22Rv1 (cell line): ENCODE measurements around the gene WDR72.

ENCODE experiments used
- ZFX ChIP-seq: fragments of 450-650 bp; IDR thresholded peaks from 2 replicates; pipeline ENCODE4 v1.6.1; 2017; ENCODE audit warnings: antibody characterized with exemption, borderline replicate concordance
- TF ChIP-seq, protein P1 (sequence below): fragments of 450-650 bp; IDR thresholded peaks from 2 replicates; pipeline ENCODE4 v1.5.1; 2017; ENCODE audit warnings: mild to moderate bottlenecking

DNA sequence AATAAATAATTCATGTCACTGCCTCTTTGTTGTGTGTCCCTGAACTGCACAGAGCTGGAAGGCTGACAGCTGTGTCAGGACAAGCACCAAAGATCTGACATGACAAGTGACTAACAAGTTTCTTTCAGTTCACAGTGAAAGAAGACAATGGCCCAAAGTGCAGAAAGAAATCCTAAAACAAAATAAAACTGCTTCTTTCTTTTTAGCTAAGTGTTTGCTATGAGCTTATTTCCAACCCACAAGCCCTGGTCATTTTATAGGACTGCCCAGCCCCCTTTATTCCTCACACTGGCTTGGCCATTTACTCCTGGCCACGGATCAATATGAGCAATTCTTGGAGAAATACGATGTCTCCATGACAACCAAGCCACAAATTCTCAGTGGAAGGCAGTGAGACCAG, 238.5 kb downstream of the WDR72 start:
- TF ChIP-seq, protein P1, sequence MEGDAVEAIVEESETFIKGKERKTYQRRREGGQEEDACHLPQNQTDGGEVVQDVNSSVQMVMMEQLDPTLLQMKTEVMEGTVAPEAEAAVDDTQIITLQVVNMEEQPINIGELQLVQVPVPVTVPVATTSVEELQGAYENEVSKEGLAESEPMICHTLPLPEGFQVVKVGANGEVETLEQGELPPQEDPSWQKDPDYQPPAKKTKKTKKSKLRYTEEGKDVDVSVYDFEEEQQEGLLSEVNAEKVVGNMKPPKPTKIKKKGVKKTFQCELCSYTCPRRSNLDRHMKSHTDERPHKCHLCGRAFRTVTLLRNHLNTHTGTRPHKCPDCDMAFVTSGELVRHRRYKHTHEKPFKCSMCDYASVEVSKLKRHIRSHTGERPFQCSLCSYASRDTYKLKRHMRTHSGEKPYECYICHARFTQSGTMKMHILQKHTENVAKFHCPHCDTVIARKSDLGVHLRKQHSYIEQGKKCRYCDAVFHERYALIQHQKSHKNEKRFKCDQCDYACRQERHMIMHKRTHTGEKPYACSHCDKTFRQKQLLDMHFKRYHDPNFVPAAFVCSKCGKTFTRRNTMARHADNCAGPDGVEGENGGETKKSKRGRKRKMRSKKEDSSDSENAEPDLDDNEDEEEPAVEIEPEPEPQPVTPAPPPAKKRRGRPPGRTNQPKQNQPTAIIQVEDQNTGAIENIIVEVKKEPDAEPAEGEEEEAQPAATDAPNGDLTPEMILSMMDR = no peak
- no peak for TF ChIP-seq ZFX
